Tibial nerve (tissue), 4 donors: Measurements from ENCODE around the gene MUC5B. TPM values are rescaled to one million over a fixed set of nuclear protein-coding genes. Genes with fewer than 3 reads are reported as not detected.

ENCODE experiments used
- DNase-seq, 2 donors: peaks; one replicate each; pipeline ENCODE4 v3.0.0-alpha.2; 2019; ENCODE audit warnings: low spot score in 2 of 2
- H3K27ac ChIP-seq, 4 donors: fragments of 200-600 bp; sonication (generic) in 3 of 4; one replicate each; pipeline ENCODE4 v1.5.1; 2017 to 2019; ENCODE audit warnings: mild to moderate bottlenecking in 1 of 4
- H3K27me3 ChIP-seq, 2 donors: fragments of 200-600 bp; sonication (generic) in 1 of 2; one replicate each; pipeline versions ENCODE4 v1.5.1 to v1.6.0; 2017 to 2019
- H3K36me3 ChIP-seq, 3 donors: fragments of 200-600 bp; sonication (generic); one replicate each; pipeline ENCODE4 v1.5.1; 2018 to 2019
- H3K4me1 ChIP-seq, 4 donors: fragments of 200-600 bp; sonication (generic) in 3 of 4; one replicate each; pipeline ENCODE4 v1.5.1; 2017 to 2019
- H3K4me3 ChIP-seq, 4 donors: fragments of 200-600 bp; sonication (generic) in 3 of 4; one replicate each; pipeline ENCODE4 v1.5.1; 2017 to 2019; ENCODE audit warnings: mild to moderate bottlenecking in 1 of 4, moderate library complexity in 1 of 4
- H3K9me3 ChIP-seq, 4 donors: fragments of 200-600 bp; sonication (generic) in 3 of 4; one replicate each; pipeline ENCODE4 v1.5.1; 2017 to 2019
- EP300 ChIP-seq, 2 donors: sonication (generic); formaldehyde crosslinking; IDR thresholded peaks; one replicate each; pipeline ENCODE4 v1.6.1; 2017; ENCODE audit warnings: antibody characterized with exemption in 2 of 2, mild to moderate bottlenecking in 1 of 2
- POLR2A ChIP-seq, 2 donors: fragments of 450-650 bp; IDR thresholded peaks; one replicate each; pipeline ENCODE4 v1.6.1; 2017; ENCODE audit warnings: antibody characterized with exemption in 2 of 2, mild to moderate bottlenecking in 2 of 2, moderate library complexity in 2 of 2
- WGBS, 2 donors: methylation state at CpG; one replicate each; pipeline ENCODE4 v1.1.5; 2018; 5-methylcytosine and 5-hydroxymethylcytosine counted together
- total RNA-seq, 4 donors: library from RNA; depleted of rRNA; stranded (reverse); fragments of >200 nt; gene quantifications; one replicate each; pipeline ENCODE4 v1.1.0, GENCODE V29; 2016
- TF ChIP-seq, protein P1 (sequence below), 5 experiments: fragments of 200-600 bp in 3 of 5; fragments of 450-650 bp in 2 of 5; sonication (generic) in 3 of 5; IDR thresholded peaks; one replicate each; pipeline ENCODE4 v1.5.1; 2016 to 2019; ENCODE audit warnings: antibody characterized with exemption in 5 of 5, mild to moderate bottlenecking in 3 of 5, moderate library complexity in 2 of 5

Gene MUC5B
- total RNA-seq, 4 donors from 2014 or later: under 0.01 to 0.22 TPM; not detected in 2

- DNase-seq: no peak
- WGBS, 2 donors: 46 to 49% methylated on average over 6 to 7 of the region's 7 CpGs
- Histone ChIP-seq H3K27me3 (peaks cover 0 to 46% of the 10 kb centered on the region in 2 donors), H3K9me3 (no peaks in the 10 kb centered on the region), H3K4me3 (no peak overlapping the region), H3K4me1 (peaks cover 0 to 29% (median 0%) of the 10 kb centered on the region in 4 donors), H3K36me3 (no peaks in the 10 kb centered on the region), H3K27ac (no peak overlapping the region)
- TF ChIP-seq EP300 (IDR thresholded peaks at IDR 0.05) (no peak), POLR2A (IDR thresholded peaks at IDR 0.05) (no peak)
- TF ChIP-seq, protein P1, sequence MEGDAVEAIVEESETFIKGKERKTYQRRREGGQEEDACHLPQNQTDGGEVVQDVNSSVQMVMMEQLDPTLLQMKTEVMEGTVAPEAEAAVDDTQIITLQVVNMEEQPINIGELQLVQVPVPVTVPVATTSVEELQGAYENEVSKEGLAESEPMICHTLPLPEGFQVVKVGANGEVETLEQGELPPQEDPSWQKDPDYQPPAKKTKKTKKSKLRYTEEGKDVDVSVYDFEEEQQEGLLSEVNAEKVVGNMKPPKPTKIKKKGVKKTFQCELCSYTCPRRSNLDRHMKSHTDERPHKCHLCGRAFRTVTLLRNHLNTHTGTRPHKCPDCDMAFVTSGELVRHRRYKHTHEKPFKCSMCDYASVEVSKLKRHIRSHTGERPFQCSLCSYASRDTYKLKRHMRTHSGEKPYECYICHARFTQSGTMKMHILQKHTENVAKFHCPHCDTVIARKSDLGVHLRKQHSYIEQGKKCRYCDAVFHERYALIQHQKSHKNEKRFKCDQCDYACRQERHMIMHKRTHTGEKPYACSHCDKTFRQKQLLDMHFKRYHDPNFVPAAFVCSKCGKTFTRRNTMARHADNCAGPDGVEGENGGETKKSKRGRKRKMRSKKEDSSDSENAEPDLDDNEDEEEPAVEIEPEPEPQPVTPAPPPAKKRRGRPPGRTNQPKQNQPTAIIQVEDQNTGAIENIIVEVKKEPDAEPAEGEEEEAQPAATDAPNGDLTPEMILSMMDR (IDR thresholded peaks at IDR 0.05): no peak
Measured at GRCh38 chr11:1224111-1224490, 1.2 kb downstream of the MUC5B start.

GRCh38 chr11:1224491-1225385, 1.9 kb downstream of the MUC5B start:
- WGBS, 2 donors: 34 to 39% methylated on average over 19 to 27 of the region's 27 CpGs
- Histone ChIP-seq H3K9me3 (no peaks in the 10 kb centered on the region), H3K27ac (peak overlapping the region in 2 of 4 donors; percentile 3 to 68), H3K4me3 (no peak overlapping the region), H3K27me3 (peaks cover 0 to 44% of the 10 kb centered on the region in 2 donors), H3K4me1 (peaks cover 0 to 29% (median 0%) of the 10 kb centered on the region in 4 donors), H3K36me3 (no peaks in the 10 kb centered on the region)
- TF ChIP-seq, protein P1 (IDR thresholded peaks at IDR 0.05): no peak
- TF ChIP-seq POLR2A (IDR thresholded peaks at IDR 0.05): no peak
- TF ChIP-seq EP300 (IDR thresholded peaks at IDR 0.05): no peak
- DNase-seq: no peak

DNA sequence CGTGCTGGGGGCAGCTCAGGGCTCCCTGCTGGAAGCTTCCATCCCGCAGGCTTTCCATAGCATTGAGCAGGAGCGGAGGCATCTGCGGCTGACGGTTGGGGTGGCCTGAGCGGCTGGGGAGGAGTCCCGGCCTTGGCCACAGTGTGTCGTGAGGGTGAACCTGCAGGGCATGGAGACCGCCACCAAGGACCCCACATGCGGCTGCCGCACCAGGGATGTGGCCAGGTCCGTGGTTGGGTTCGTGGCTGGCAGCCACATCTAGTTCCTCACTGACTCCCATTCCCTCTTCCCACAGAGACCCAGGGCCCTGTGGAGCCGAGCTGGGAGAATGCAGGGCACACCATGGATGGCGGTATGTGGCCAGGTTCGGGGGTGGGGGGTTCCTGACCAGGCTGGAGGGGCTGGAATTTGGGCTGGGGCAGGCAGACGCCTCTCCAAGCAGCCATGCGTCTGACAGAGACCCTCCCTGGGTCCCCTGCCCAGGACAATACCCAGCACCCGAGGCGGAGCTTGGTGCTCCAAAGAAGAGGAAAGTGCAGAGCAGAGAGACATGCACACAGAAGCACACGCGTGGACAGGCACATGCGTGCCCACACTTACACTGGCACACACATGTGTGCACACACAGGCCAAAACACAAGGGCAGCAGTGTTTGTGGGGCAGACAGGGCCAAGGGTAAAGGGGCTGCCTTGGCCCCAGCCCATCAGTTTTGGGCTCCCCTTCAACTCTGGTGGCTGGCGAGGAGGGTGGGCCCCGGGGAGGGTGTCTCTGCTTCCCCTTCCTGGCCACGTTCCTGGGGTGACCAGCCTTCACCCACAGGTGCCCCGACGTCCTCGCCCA, 2.7 kb downstream of the MUC5B start:
- TF ChIP-seq, protein P1 (IDR thresholded peaks at IDR 0.05): no peak
- TF ChIP-seq POLR2A (IDR thresholded peaks at IDR 0.05): no peak
- TF ChIP-seq EP300 (IDR thresholded peaks at IDR 0.05): no peak
- peaks cover 0 to 29% (median 0%) of the 10 kb centered on the region in 4 donors for H3K4me1 ChIP-seq
- WGBS, 2 donors: 81 to 83% methylated on average over 13 to 27 of the region's 29 CpGs
- H3K4me3 ChIP-seq: no peak overlapping the region
- peak overlapping the region in 1 of 4 donors; percentile 68 for H3K27ac ChIP-seq
- DNase-seq: no peak
- H3K27me3 ChIP-seq: peaks cover 0 to 35% of the 10 kb centered on the region in 2 donors
- no peaks in the 10 kb centered on the region for H3K9me3 ChIP-seq
- H3K36me3 ChIP-seq: no peaks in the 10 kb centered on the region

- no peaks in the 10 kb centered on the region for H3K36me3 ChIP-seq
- TF ChIP-seq, protein P1 (IDR thresholded peaks at IDR 0.05): no peak
- no peak for TF ChIP-seq POLR2A (IDR thresholded peaks at IDR 0.05)
- no peak for TF ChIP-seq EP300 (IDR thresholded peaks at IDR 0.05)
- 78 to 86% methylated on average over 15 to 33 of the region's 41 CpGs for WGBS, 2 donors
- no peak overlapping the region for H3K4me3 ChIP-seq
- DNase-seq: no peak
- H3K9me3 ChIP-seq: no peaks in the 10 kb centered on the region
- H3K27ac ChIP-seq: no peak overlapping the region
- H3K27me3 ChIP-seq: peaks cover 0 to 28% of the 10 kb centered on the region in 2 donors
- H3K4me1 ChIP-seq: peaks cover 0 to 29% (median 0%) of the 10 kb centered on the region in 4 donors
Measured at GRCh38 chr11:1226226-1226985, 3.5 kb downstream of the MUC5B start.
